HEK293 (cell line): ENCODE results near the gene SFXN2.
A peak's percentile ranks its signal among the peaks of the same experiment; 100 is the strongest.

Experiments
- CTCF ChIA-PET: fragments of 350-600 bp; formaldehyde crosslinking; extraction: SDS; loops from one replicate; lab custom pipeline; 2021; ENCODE audit warnings: antibody characterized with exemption; lab: Yijun Ruan, JAX
- POLR2A ChIA-PET: fragments of 300-600 bp; formaldehyde crosslinking; extraction: SDS; loops from one replicate; lab custom pipeline; 2020; ENCODE audit warnings: antibody characterized with exemption, inconsistent platforms; lab: Yijun Ruan, JAX
- H3K27ac ChIP-seq: fragments of 200-500 bp; sonication (Bioruptor generic); 2 replicates; pipeline ENCODE4 v1.5.1; 2014; ENCODE audit warnings: low read depth, low read length, control low read depth, inconsistent platforms; ENCODE audit errors: extremely low read depth
- H3K36me3 ChIP-seq, 2 experiments: fragments of 200-500 bp in 1 of 2; sonication (Bioruptor generic) in 1 of 2; 1 replicate in 1 of 2; 2 replicates in 1 of 2; pipeline ENCODE4 v1.5.1; 2014 to 2017; ENCODE audit warnings: inconsistent platforms in 2 of 2, low read length in 2 of 2; ENCODE audit not compliant: control insufficient read depth in 2 of 2, insufficient read depth in 1 of 2
- H3K4me1 ChIP-seq: fragments of 200-500 bp; sonication (Bioruptor generic); 2 replicates; pipeline ENCODE4 v1.5.1; 2014; ENCODE audit warnings: mild to moderate bottlenecking, low read length, inconsistent platforms; ENCODE audit not compliant: control insufficient read depth, insufficient read depth
- H3K4me3 ChIP-seq: 2 replicates; pipeline ENCODE4 v1.5.1; 2011; ENCODE audit warnings: low read depth, mild to moderate bottlenecking, control low read depth, low read length, moderate library complexity
- H3K9me3 ChIP-seq: fragments of 200-500 bp; sonication (Bioruptor generic); 2 replicates; pipeline ENCODE4 v1.5.1; 2014; ENCODE audit warnings: low read depth, low read length, inconsistent platforms; ENCODE audit not compliant: control insufficient read depth, insufficient read depth
- ELK4 ChIP-seq: IDR thresholded peaks from 2 replicates; pipeline ENCODE4 v1.6.1; 2011; ENCODE audit warnings: mild to moderate bottlenecking, low read depth, low read length, borderline replicate concordance
- KLF1 ChIP-seq: fragments of 450-650 bp; formaldehyde crosslinking; IDR thresholded peaks from 2 replicates; pipeline ENCODE4 v1.5.1; 2016; ENCODE audit warnings: missing biosample characterization, missing genetic modification characterization
- KLF8 ChIP-seq: fragments of 450-650 bp; formaldehyde crosslinking; IDR thresholded peaks from 2 replicates; pipeline ENCODE4 v1.5.1; 2016; ENCODE audit warnings: missing biosample characterization, missing genetic modification characterization
- PATZ1 ChIP-seq: fragments of 450-650 bp; formaldehyde crosslinking; IDR thresholded peaks from 2 replicates; pipeline ENCODE4 v1.5.1; 2016; ENCODE audit warnings: missing biosample characterization, missing genetic modification characterization
- REST ChIP-seq: fragments of 450-650 bp; formaldehyde crosslinking; IDR thresholded peaks from 2 replicates; pipeline ENCODE4 v1.5.1; 2016; ENCODE audit warnings: missing biosample characterization, missing genetic modification characterization
- SP2 ChIP-seq: fragments of 450-650 bp; formaldehyde crosslinking; IDR thresholded peaks from 2 replicates; pipeline ENCODE4 v1.5.1; 2016; ENCODE audit warnings: missing biosample characterization, missing genetic modification characterization
- ZBTB7A ChIP-seq: fragments of 450-650 bp; formaldehyde crosslinking; IDR thresholded peaks from 2 replicates; pipeline ENCODE4 v1.5.1; 2016; ENCODE audit warnings: low read depth, missing biosample characterization, missing genetic modification characterization
- ZNF121 ChIP-seq: fragments of 450-650 bp; formaldehyde crosslinking; IDR thresholded peaks from 2 replicates; pipeline ENCODE4 v1.5.1; 2016; ENCODE audit warnings: missing biosample characterization, missing genetic modification characterization
- ZNF155 ChIP-seq: fragments of 450-650 bp; formaldehyde crosslinking; IDR thresholded peaks from 2 replicates; pipeline ENCODE4 v1.5.1; 2016; ENCODE audit warnings: missing biosample characterization, missing genetic modification characterization
- ZNF280D ChIP-seq: fragments of 450-650 bp; formaldehyde crosslinking; IDR thresholded peaks from 2 replicates; pipeline ENCODE4 v1.5.1; 2016; ENCODE audit warnings: missing biosample characterization, missing genetic modification characterization
- ZNF292 ChIP-seq: fragments of 450-650 bp; formaldehyde crosslinking; IDR thresholded peaks from 2 replicates; pipeline ENCODE4 v1.5.1; 2016; ENCODE audit warnings: low read depth, missing biosample characterization, missing genetic modification characterization, borderline replicate concordance
- ZNF324 ChIP-seq: fragments of 450-650 bp; formaldehyde crosslinking; IDR thresholded peaks from 2 replicates; pipeline ENCODE4 v1.5.1; 2016; ENCODE audit warnings: missing biosample characterization, missing genetic modification characterization
- ZNF341 ChIP-seq: fragments of 450-650 bp; formaldehyde crosslinking; IDR thresholded peaks from 2 replicates; pipeline ENCODE4; 2016; ENCODE audit warnings: low read depth, missing biosample characterization, missing genetic modification characterization
- ZNF350 ChIP-seq: fragments of 450-650 bp; formaldehyde crosslinking; IDR thresholded peaks from 2 replicates; pipeline ENCODE4 v1.5.0; 2017; ENCODE audit warnings: missing biosample characterization, mild to moderate bottlenecking, missing genetic modification characterization
- ZNF398 ChIP-seq: fragments of 450-650 bp; formaldehyde crosslinking; IDR thresholded peaks from 2 replicates; pipeline ENCODE4 v1.5.1; 2017; ENCODE audit warnings: missing biosample characterization, missing genetic modification characterization
- ZNF404 ChIP-seq: fragments of 450-650 bp; formaldehyde crosslinking; IDR thresholded peaks from 2 replicates; pipeline ENCODE4 v1.5.1; 2017; ENCODE audit warnings: missing biosample characterization, missing genetic modification characterization
- ZNF626 ChIP-seq: fragments of 450-650 bp; sonication (Bioruptor Pico); formaldehyde crosslinking; IDR thresholded peaks from 2 replicates; pipeline ENCODE4 v1.5.1; 2018; ENCODE audit warnings: missing biosample characterization, missing genetic modification characterization, inconsistent platforms
- ZNF791 ChIP-seq: fragments of 450-650 bp; formaldehyde crosslinking; IDR thresholded peaks from 2 replicates; pipeline ENCODE4 v1.5.1; 2016; ENCODE audit warnings: missing biosample characterization, missing genetic modification characterization
- ZSCAN30 ChIP-seq: fragments of 450-650 bp; IDR thresholded peaks from 2 replicates; pipeline ENCODE4 v1.5.1; 2018; ENCODE audit warnings: missing biosample characterization, mild to moderate bottlenecking, missing genetic modification characterization, moderate library complexity
- TF ChIP-seq, protein P1 (sequence below): fragments of 450-650 bp; formaldehyde crosslinking; optimal IDR thresholded peaks from 2 replicates; pipeline ENCODE3; 2016; ENCODE audit warnings: missing biosample characterization, mild to moderate bottlenecking, missing genetic modification characterization
- TF ChIP-seq, protein P2 (sequence below): fragments of 450-650 bp; formaldehyde crosslinking; IDR thresholded peaks from 2 replicates; pipeline ENCODE4 v1.5.1; 2016; ENCODE audit warnings: missing biosample characterization, missing genetic modification characterization

Gene SFXN2

GRCh38 chr10:102735065-102735562 lies 20.7 kb downstream of the SFXN2 start:
- Histone ChIP-seq H3K4me3 (no peak overlapping the region), H3K36me3 (peaks cover 0 to 65% of the 10 kb centered on the region in 2 experiments; a peak in 2 of 3 replicates), H3K9me3 (no peaks in the 10 kb centered on the region), H3K4me1 (no peaks in the 10 kb centered on the region), H3K27ac (no peak overlapping the region)
- POLR2A ChIA-PET = interaction anchor here (1.4 kb wide), 1 partner anchor 90 kb away, joined by 4 read pairs; no protein-coding TSS in a partner anchor
- CTCF ChIA-PET = no interaction called here
- TF ChIP-seq ZNF350 (tag by site-specific recombination) (no peak), ZNF791 (tag by site-specific recombination) (no peak), ZNF626 (tag by site-specific recombination) (no peak), ZNF404 (tag by site-specific recombination) (no peak), ZBTB7A (tag by site-specific recombination) (0 out of 2 replicates have a peak, but pooled peaks have one; percentile 35), ZSCAN30 (tag by site-specific recombination) (no peak), ZNF398 (tag by site-specific recombination) (peak; percentile 76), ZNF292 (tag by site-specific recombination) (no peak), KLF1 (tag by site-specific recombination) (no peak), ZNF121 (tag by site-specific recombination) (no peak), SP2 (tag by site-specific recombination) (peak; percentile 42; the same call in 1 of the 2 replicates), ZNF155 (tag by site-specific recombination) (no peak), PATZ1 (tag by site-specific recombination) (peak; percentile 57; the same call in 1 of the 2 replicates), KLF8 (peak; percentile 42; the same call in 1 of the 2 replicates), ZNF324 (tag by site-specific recombination) (no peak), ZNF280D (tag by site-specific recombination) (no peak), ZNF341 (tag by site-specific recombination) (peak; percentile 98), REST (tag by site-specific recombination) (no peak), ELK4 (no peak)
- TF ChIP-seq, protein P1, sequence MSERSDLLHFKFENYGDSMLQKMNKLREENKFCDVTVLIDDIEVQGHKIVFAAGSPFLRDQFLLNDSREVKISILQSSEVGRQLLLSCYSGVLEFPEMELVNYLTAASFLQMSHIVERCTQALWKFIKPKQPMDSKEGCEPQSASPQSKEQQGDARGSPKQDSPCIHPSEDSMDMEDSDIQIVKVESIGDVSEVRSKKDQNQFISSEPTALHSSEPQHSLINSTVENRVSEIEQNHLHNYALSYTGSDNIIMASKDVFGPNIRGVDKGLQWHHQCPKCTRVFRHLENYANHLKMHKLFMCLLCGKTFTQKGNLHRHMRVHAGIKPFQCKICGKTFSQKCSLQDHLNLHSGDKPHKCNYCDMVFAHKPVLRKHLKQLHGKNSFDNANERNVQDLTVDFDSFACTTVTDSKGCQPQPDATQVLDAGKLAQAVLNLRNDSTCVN (tag by site-specific recombination) = no peak
- TF ChIP-seq, protein P2, sequence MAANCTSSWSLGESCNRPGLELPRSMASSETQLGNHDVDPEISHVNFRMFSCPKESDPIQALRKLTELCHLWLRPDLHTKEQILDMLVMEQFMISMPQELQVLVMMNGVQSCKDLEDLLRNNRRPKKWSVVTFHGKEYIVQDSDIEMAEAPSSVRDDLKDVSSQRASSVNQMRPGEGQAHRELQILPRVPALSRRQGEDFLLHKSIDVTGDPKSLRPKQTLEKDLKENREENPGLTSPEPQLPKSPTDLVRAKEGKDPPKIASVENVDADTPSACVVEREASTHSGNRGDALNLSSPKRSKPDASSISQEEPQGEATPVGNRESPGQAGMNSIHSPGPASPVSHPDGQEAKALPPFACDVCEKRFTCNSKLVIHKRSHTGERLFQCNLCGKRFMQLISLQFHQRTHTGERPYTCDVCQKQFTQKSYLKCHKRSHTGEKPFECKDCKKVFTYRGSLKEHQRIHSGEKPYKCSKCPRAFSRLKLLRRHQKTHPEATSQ (tag by site-specific recombination) = peak; percentile 77; the same call in 1 of the 2 replicates
